HG03457 (cell line): ENCODE data around the gene PLPP4.
"Not testable (repeated sequence)": the region's sequence is repeated elsewhere in the genome, so short reads cannot be mapped to it uniquely, and the experiment has no call there.

Experiments
- ATAC-seq: cut with Tn5 transposase; IDR thresholded peaks from one replicate; pipeline ENCODE4 v1.9.1; 2021; ENCODE audit warnings: moderate number of reproducible peaks; ENCODE audit not compliant: unreplicated experiment

The PLPP4 gene

GRCh38 chr10:120485946-120486345, 28.9 kb downstream of the PLPP4 start:
- no peak for ATAC-seq

- ATAC-seq: no peak
These were observed 29.7 kb downstream of the PLPP4 start for GRCh38 chr10:120486671-120487205.

GRCh38 chr10:120490288-120490687, 33.3 kb downstream of the PLPP4 start:
- ATAC-seq: no peak

- ATAC-seq: no peak
These were observed 35.3 kb downstream of the PLPP4 start for GRCh38 chr10:120492346-120492745.

- ATAC-seq: no peak
These were observed 36.6 kb downstream of the PLPP4 start for GRCh38 chr10:120493411-120494312.

- ATAC-seq: no peak
These were observed 37.3 kb downstream of the PLPP4 start for GRCh38 chr10:120494313-120494710.

GRCh38 chr10:120495226-120496009, 38.4 kb downstream of the PLPP4 start:
- ATAC-seq: no peak

GRCh38 chr10:120499883-120500282, 42.9 kb downstream of the PLPP4 start:
- ATAC-seq: no peak

GRCh38 chr10:120503689-120504088, 46.7 kb downstream of the PLPP4 start:
- no peak for ATAC-seq

- not testable (repeated sequence) for ATAC-seq
These were observed 47.2 kb downstream of the PLPP4 start for GRCh38 chr10:120504227-120504626.

GRCh38 chr10:120505056-120505455, 48.0 kb downstream of the PLPP4 start:
- no peak for ATAC-seq

GRCh38 chr10:120505866-120506265, 48.8 kb downstream of the PLPP4 start:
- ATAC-seq: no peak

GRCh38 chr10:120506674-120507073, 49.6 kb downstream of the PLPP4 start:
- no peak for ATAC-seq

- ATAC-seq: no peak
These were observed 50.1 kb downstream of the PLPP4 start for GRCh38 chr10:120507175-120507574.

GRCh38 chr10:120507651-120508050, 50.6 kb downstream of the PLPP4 start:
- ATAC-seq: no peak

GRCh38 chr10:120508393-120508792, 51.4 kb downstream of the PLPP4 start:
- no peak for ATAC-seq

GRCh38 chr10:120508966-120509365, 51.9 kb downstream of the PLPP4 start:
- no peak for ATAC-seq

GRCh38 chr10:120511165-120511564, 54.1 kb downstream of the PLPP4 start:
- no peak for ATAC-seq

GRCh38 chr10:120513307-120513796, 56.3 kb downstream of the PLPP4 start:
- no peak for ATAC-seq

GRCh38 chr10:120514035-120514620, 57.1 kb downstream of the PLPP4 start:
- no peak for ATAC-seq

- no peak for ATAC-seq
These were observed 57.9 kb downstream of the PLPP4 start for GRCh38 chr10:120514959-120515358.
